ENCODE data around the gene GAS6.

- TF ChIP-seq CTCF (conservative IDR thresholded peaks at IDR 0.05 in 1 of 2, IDR thresholded peaks at IDR 0.05 in 1 of 2; ENCODE audit: extremely low read depth in 1 of 2, insufficient read depth in 1 of 2, low read depth in 1 of 2, low read length in 2 of 2) = no peak
- TF ChIP-seq EZH2 (IDR thresholded peaks at IDR 0.05; ENCODE audit: borderline replicate concordance, low read length) = no peak
Observed at GRCh38 chr13:113828282-113828825, 35.5 kb downstream of the GAS6 start.

Measured in mammary epithelial cell (primary cell).